Hippocampal formation (tissue), 2 donors: ENCODE data around the gene GLIS2.

ENCODE experiments used
- DNase-seq, 2 donors: peaks; one replicate each; lab custom pipeline; 2025; lab: John Stamatoyannopoulos, UW

GLIS2 gene

DNA sequence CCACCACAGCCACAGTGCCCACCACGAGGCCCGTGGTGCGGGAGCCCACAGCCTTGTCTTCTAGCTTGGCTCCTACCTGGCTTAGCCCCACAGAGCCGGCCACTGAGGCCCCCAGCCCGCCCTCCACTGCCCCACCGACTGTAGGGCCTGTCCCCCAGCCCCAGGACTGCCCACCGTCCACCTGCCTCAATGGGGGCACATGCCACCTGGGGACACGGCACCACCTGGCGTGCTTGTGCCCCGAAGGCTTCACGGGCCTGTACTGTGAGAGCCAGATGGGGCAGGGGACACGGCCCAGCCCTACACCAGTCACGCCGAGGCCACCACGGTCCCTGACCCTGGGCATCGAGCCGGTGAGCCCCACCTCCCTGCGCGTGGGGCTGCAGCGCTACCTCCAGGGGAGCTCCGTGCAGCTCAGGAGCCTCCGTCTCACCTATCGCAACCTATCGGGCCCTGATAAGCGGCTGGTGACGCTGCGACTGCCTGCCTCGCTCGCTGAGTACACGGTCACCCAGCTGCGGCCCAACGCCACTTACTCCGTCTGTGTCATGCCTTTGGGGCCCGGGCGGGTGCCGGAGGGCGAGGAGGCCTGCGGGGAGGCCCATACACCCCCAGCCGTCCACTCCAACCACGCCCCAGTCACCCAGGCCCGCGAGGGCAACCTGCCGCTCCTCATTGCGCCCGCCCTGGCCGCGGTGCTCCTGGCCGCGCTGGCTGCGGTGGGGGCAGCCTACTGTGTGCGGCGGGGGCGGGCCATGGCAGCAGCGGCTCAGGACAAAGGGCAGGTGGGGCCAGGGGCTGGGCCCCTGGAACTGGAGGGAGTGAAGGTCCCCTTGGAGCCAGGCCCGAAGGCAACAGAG lies 66.3 kb downstream of the GLIS2 start:
- DNase-seq: no peak

DNA sequence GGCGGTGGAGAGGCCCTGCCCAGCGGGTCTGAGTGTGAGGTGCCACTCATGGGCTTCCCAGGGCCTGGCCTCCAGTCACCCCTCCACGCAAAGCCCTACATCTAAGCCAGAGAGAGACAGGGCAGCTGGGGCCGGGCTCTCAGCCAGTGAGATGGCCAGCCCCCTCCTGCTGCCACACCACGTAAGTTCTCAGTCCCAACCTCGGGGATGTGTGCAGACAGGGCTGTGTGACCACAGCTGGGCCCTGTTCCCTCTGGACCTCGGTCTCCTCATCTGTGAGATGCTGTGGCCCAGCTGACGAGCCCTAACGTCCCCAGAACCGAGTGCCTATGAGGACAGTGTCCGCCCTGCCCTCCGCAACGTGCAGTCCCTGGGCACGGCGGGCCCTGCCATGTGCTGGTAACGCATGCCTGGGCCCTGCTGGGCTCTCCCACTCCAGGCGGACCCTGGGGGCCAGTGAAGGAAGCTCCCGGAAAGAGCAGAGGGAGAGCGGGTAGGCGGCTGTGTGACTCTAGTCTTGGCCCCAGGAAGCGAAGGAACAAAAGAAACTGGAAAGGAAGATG lies 67.0 kb downstream of the GLIS2 start:
- DNase-seq: no peak

DNA sequence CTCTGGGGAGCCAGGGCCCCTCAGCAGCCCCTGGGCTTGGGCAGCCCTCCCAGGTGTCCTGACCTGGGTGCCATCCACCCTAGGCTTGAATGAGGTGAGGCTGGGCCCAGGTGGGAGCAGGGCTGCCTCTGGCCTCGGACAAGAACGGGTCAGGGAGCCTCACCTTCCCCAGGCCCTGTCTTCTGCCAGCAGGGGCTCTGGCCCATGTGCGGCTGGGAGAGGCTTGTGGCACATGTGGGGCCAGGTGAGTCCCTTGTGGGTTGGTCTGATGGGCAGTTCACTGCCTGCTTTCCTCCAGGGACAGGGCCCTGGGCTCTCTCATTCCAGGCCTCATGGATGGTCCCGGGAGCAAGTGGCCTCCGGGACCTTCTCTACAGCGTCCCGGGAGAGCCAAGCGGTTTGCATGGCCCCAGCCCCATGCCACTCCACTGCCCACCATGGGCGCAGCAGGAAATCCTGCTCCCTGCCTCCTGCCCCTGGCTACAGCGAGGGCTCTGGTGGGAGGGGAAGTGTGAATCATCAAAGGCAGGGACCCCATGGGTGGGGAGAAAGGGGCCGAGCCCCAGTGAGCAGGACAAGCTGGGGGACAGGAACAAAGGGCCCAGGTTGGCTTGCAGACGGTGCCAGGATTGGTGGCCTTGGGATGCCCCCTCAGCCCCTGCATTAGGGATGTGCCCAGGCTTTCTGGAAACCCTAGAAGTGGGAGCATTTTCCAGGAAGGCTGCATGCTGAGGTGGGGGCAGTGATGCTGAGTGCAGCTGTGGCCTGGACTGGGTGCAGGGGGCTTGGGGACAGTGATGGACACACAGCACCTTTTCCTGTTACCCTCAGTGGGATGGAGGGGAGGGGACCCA lies 68.0 kb downstream of the GLIS2 start:
- DNase-seq: no peak

DNA sequence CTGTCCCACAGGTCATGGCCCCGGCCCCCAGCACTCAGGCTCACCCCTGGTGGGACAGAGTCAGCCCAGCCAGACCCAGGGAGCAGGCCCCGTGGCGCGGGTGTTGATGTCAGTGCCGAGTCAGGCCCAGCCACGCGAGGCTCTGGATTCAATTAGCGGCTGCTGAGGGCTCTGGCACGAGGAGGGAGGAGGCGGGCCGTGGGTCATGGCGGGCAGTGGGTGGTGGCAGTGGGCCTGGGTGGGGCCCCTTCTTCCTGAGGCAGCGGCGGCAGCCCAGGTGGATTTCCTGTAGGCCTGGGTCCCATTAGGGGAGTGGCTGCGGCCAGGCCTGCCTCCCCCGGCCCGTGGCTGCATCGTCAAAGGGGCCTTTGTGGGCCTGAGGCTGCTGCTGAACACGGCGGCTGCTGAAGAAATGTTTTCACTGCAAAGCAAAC lies 68.7 kb downstream of the GLIS2 start:
- no peak for DNase-seq

DNA sequence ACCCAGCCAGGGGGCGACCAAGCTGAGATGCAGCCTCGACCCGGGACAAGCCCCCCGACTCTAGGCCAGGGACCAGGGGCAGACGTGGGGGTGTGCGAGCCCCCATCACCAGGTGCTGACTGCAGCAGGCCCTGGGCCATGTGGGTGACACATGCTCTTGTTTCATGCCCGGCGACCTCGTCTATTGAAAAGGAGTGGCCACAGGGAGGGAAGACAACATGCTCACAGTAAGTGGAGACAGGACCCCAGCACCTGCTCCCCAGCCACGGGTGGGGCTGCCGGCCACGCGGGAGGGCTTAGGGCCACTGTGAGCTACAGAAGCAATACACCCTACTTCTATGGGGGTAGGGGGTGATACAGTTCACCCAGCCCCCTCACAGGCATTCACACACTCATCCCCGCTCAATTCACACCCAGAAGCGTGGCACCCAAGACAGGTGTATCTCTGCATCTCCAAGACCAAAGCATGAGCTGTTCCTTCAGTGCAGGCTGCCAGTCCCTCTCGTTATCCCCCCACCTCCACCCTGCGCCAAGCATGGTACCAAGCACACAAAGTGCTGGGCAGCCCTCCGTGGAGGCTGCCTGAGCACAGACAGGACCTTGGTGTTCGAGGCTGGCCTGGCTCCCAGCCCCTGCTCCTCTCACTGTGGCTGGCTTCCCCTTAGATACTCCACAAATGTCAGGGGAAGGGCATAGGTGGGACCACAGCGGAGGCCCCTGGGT lies 69.4 kb downstream of the GLIS2 start:
- DNase-seq: no peak

DNA sequence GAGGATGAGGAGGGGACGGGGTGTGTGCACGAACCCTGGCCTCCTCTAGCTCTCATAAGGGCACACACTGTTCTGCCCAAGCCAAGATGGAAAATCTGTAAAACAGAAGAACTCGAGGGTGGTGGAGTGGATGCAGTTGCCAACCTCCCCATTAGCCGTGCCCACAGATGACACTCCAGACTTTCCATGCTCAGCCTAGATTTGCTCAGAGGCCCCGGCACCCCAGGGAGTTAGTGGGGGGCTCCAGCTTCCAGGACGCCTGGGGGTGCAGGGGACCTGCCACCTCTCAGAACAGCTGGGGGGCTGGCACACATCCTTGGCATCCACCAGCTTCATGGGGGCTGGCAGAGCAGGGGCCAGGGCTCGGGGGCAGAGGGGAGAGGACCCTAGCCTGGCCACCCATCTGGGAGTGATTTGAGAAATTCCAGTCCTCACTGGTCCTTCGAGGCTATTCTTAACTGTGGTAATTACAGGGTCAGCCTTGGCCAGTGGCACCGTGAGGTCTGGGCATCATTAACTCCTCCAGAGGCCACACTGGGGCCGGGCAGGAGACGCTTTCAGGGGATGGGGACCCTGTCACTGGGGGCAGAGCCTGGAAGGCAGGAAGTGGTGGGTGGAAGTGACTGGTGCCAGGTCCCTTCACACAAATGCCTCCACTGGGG lies 70.1 kb downstream of the GLIS2 start:
- no peak for DNase-seq

DNA sequence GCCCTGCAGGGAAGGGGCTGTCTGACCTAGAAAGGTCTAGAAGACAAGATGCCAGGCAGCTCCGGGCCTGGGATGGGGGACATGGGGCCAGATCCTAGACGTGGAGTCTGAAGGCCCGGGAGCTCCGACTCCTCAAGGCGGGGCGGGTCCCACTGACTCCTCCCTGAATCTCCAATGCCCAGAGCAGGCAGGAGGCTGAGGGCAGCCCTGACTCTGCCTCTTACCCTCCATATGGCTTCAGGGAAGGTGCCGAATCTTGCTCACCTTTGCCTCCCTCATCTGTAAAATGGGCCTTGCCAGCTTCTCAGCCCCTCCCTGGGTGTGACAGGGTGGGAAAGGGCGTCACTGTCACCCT lies 70.6 kb downstream of the GLIS2 start:
- no peak for DNase-seq

DNA sequence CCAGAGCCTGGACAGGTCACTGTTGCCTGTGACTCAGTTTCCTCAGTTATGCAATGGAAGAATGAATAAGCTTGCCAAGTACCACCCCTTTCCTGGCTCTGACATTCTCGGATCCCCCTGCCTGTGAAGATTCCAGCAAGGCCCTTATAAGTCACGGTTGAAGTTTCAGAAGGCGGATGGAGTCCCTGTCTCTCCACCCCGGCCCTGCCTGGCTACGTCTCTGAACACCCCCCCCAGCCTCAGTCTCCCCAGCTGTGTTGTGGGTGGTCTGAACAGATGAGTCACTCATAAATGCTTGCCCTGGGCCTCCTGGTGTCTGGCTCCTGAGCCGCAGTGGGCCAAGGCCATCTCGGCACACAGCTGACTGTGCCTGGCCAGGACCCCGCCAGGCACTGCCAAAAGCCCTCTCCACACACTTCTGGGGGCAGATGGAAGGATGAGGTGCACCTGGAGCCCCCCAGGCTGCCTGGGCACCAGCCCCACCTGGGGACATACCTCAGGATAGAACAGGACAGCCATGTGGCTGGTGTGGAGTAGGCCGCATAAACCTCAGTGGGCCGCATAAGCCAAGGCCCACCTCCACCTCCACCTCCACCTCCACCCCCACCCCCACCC lies 71.2 kb downstream of the GLIS2 start:
- no peak for DNase-seq

DNA sequence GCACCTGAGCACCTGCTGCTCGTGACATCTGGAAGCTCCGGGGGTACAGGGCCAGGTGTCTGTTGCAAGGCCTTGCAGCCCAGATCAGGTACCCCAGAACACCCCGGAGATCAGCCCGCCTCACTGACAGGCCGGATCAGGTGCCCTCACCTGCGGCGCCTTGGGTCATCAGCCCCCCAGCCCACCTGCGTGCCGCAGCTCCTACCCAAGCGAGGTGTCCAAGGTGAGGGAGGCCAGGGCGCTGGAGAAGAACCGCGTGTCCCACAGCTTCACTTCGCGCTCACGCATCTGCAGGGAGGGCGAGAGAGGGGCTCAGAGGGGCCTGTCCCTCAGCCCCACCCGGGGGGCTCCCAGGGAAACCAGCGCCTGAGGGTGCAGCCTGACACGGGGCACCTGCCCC lies 71.9 kb downstream of the GLIS2 start:
- DNase-seq: no peak

DNA sequence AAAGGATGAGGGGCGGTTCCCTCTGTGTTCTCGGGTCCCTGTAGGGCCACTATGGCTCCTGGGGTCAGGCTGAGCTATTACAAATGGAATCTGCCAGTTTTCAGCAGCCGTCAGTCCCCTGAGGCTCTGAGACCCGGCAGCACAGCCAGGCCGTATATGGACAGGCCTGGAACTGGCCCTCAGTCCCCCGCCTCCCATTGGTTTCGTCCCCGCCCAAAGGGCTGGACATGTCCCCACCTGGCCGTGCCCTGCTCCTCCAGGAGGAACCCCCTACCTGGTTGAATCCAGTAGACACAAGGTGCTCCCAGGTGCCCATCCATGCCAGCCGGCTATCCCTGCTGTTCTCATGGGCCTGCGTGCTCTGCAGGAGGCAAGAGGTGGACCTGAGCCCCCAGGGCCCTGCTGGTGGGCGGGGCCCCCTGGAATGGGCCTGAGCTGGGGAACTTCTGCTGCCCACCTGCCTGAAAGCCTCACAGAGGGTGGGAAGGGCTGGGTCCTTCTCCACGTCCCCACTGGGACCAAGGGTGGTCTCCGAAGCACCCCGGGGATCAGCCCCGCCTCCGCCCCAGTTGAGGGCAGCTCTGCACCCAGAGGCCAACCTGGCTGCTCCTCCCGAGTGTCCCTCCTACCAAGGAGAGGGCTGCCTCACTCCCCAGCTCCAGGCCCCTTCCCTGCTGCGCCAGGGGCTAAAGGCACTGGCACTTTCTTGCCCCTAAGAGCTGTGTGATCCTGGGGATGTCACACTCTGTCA lies 72.6 kb downstream of the GLIS2 start:
- no peak for DNase-seq
